Measurements from ENCODE around the gene TPT1. TPM values are rescaled to one million over a fixed set of nuclear protein-coding genes. Genes with fewer than 3 reads are reported as not detected.
A peak's percentile ranks its signal among the peaks of the same experiment; 100 is the strongest.
"Not testable (repeated sequence)": the region's sequence is repeated elsewhere in the genome, so short reads cannot be mapped to it uniquely, and the experiment has no call there.

The TPT1 gene
- total RNA-seq (2014; rRNA removed; shearing (Covaris generic)), result 1,171 and 1,350 TPM in 2 replicates

DNA sequence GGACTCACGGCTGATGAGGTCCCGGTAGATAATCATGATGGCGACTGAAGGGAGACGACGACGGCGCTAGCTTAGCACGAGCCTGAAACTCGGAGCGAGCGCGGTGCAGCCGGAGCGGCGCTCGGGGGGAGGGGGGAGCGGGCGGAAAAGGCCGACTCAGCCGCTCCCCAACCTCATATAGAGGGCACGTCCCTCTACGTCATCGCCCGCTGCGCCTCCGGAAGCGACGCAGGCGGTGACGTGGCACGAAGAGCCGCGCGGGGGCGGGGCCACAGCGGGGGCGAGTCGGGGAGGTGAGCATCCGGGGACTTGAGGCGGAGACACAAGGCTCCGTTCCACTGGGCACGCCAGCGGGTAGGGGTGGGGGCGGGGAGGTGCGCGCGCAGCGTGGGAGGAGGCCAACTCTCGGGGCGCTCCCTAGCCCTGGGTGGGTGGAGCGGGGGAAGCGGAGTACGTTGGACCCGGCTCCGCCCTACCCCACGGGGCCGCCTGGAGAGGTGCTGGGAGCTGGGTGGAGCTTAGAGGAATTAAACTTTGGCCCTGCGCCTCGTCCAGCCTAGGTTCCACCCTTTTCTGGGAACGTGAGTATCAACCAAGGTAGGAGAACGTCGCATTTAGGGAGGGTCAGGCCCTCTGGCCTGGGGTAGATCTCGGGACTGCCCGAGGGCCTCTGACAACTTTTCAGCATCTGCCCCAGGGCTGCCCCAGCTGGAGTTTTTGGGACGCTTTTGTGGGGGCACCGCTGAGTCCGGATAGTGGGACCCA, at the start of gene TPT1:
TSS of gene TPT1 (minus strand) at position 150 of the 765 bp plus-strand sequence. CDS start at position 36, 114 bp downstream.
- in situ Hi-C loops (cut with HindIII; ENCODE audit: low sequenced_read_pairs), result no loop called here
- DNase-seq (ENCODE audit: low spot score), result peak; percentile 96

DNA sequence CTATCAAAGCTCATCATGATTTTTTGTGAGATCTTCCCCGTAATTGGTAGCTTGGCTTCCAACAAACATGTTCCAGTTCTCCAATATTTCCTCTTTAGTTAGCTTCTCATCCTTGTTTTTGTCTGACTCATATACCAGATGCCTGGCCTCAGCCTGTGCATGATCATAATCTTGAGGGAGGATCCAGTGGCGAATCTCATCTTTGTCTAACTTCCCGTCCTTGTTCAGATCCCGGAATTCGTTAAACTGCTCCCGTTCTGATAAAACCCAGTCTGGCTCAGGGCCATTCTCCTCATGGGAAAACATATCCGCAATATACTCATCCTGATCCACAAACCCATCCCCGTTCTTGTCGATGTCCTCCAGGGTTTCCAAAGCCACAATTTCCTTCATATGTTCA, 49.4 kb upstream of the TPT1 start:
- DNase-seq (ENCODE audit: low spot score); in situ Hi-C loops (cut with HindIII; ENCODE audit: low sequenced_read_pairs): not testable (repeated sequence)

- peak; percentile 6 for DNase-seq (ENCODE audit: low spot score)
- in situ Hi-C loops (cut with HindIII; ENCODE audit: low sequenced_read_pairs), result no loop called here
Measured at GRCh38 chr13:45388664-45389063, 47.7 kb upstream of the TPT1 start.

DNA sequence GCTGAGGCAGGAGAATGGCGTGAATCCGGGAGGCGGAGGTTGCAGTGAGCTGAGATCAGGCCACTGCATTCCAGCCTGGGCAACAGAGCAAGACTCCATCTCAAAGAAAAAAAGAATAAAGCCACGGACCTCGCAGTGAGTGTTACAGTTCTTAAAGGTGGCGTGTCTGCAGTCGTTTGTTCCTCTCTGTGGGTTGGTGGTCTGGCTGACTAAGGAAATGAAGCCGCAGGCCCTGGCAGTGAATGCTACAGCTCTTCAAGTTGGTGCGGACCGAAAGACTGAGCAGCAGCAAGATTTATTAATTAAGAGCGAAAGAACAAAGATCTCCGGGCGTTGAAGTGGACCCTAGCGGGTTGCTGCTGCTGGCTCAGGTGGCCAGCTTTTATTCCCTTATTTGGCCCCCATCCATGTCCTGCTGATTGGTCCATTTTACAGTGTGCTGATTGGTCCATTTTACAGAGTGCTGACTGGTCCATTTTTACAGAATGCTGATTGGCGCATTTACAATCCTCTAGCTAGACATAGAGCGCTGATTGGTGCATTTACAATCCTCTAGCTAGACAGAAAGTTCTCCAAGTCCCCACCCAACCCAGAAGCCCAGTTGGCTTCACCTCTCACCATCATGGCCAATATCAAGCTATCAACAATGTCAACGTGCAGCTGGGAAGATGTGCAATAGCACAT, 46.1 kb upstream of the TPT1 start:
- in situ Hi-C loops (cut with HindIII; ENCODE audit: low sequenced_read_pairs); DNase-seq (ENCODE audit: low spot score): not testable (repeated sequence)

GRCh38 chr13:45385907-45386553, 45.0 kb upstream of the TPT1 start:
- DNase-seq (ENCODE audit: low spot score), result no peak
- in situ Hi-C loops (cut with HindIII; ENCODE audit: low sequenced_read_pairs), result no loop called here

DNA sequence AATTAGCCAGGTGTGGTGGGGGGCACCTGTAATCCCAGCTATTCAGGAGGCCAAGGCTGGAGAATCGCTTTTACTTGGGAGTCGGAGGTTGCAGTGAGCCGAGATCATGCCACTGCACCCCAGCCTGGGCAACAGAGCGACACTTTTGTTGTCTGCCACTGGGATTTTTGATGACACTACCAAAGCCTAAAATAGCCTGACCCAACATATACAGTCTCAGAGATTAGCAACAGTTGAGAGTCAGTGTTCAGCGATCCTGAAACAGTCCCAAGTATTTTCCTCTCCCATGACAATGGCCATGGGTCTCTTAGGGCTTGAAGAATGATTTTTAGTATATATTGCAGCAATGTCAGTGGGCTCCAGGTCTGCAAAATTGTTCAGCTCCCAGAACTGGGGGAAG, 44.3 kb upstream of the TPT1 start:
- in situ Hi-C loops (cut with HindIII; ENCODE audit: low sequenced_read_pairs), result no loop called here
- DNase-seq (ENCODE audit: low spot score), result no peak

- in situ Hi-C loops (cut with HindIII; ENCODE audit: low sequenced_read_pairs), result no loop called here
- no peak for DNase-seq (ENCODE audit: low spot score)
Measured at GRCh38 chr13:45384474-45385174, 43.6 kb upstream of the TPT1 start.

- DNase-seq (ENCODE audit: low spot score); in situ Hi-C loops (cut with HindIII; ENCODE audit: low sequenced_read_pairs): not testable (repeated sequence)
Measured at GRCh38 chr13:45382739-45383138, 41.8 kb upstream of the TPT1 start.

GRCh38 chr13:45381196-45381595, 40.2 kb upstream of the TPT1 start:
- in situ Hi-C loops (cut with HindIII; ENCODE audit: low sequenced_read_pairs), result no loop called here
- no peak for DNase-seq (ENCODE audit: low spot score)

- DNase-seq (ENCODE audit: low spot score); in situ Hi-C loops (cut with HindIII; ENCODE audit: low sequenced_read_pairs): not testable (repeated sequence)
Measured at GRCh38 chr13:45380708-45381107, 39.7 kb upstream of the TPT1 start.

DNA sequence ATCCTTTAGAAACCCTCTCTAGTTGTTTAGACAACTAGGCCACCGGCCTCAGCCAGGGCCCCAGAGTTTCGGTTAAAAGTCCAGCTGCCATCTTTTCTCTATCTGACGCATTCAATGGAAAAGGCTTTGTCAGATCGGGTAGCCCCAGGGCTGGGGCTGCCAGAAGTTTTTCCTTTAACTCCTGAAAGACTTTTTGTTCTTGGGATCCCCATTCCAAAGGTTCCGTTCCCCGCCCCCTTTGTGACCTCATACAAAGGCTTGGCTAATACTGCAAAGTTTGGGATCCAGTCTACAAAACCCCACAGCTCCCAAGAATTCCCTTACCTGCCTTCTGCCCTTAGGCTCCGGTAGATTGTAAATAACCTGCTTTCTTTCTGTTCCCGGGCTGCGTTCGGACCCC, 38.5 kb upstream of the TPT1 start:
- DNase-seq (ENCODE audit: low spot score); in situ Hi-C loops (cut with HindIII; ENCODE audit: low sequenced_read_pairs): not testable (repeated sequence)

GRCh38 chr13:45378786-45379185, 37.8 kb upstream of the TPT1 start:
- DNase-seq (ENCODE audit: low spot score); in situ Hi-C loops (cut with HindIII; ENCODE audit: low sequenced_read_pairs): not testable (repeated sequence)

GRCh38 chr13:45377314-45377713, 36.3 kb upstream of the TPT1 start:
- DNase-seq (ENCODE audit: low spot score); in situ Hi-C loops (cut with HindIII; ENCODE audit: low sequenced_read_pairs): not testable (repeated sequence)

- DNase-seq (ENCODE audit: low spot score); in situ Hi-C loops (cut with HindIII; ENCODE audit: low sequenced_read_pairs): not testable (repeated sequence)
Measured at GRCh38 chr13:45376651-45377050, 35.7 kb upstream of the TPT1 start.

DNA sequence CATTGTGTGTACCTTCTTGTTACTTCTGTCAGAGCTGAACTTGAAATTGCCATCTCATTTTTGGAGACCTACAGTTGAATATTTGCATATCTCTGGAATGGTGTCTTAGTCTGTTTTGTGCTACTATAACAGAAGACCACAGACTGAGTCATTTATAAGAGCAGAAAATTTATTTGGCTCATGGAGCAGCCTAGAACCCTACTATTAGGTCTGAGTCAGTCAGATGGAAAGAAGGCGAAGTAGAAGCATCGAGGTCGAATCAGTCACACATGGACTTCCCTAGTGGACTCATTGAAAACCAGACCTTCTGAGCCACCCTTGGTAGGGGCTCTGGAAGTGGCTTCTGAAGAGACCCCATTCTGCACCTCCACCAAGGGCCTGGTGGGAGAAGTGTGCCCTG, 33.9 kb upstream of the TPT1 start:
- no peak for DNase-seq (ENCODE audit: low spot score)
- in situ Hi-C loops (cut with HindIII; ENCODE audit: low sequenced_read_pairs), result no loop called here

GRCh38 chr13:45373162-45373547, 32.2 kb upstream of the TPT1 start:
- in situ Hi-C loops (cut with HindIII; ENCODE audit: low sequenced_read_pairs), result no loop called here

GRCh38 chr13:45372189-45373161, 31.5 kb upstream of the TPT1 start:
- DNase-seq (ENCODE audit: low spot score), result no peak
- in situ Hi-C loops (cut with HindIII; ENCODE audit: low sequenced_read_pairs), result no loop called here

More at GRCh38 chr13:45373162-45373547, 32.2 kb upstream of the TPT1 start:
- no peak for DNase-seq (ENCODE audit: low spot score)

GRCh38 chr13:45370922-45371406, 30.0 kb upstream of the TPT1 start:
- peak; percentile 20 for DNase-seq (ENCODE audit: low spot score)

More at GRCh38 chr13:45370922-45371406, 30.0 kb upstream of the TPT1 start:
- in situ Hi-C loops (cut with HindIII; ENCODE audit: low sequenced_read_pairs), result no loop called here
